ENCODE measurements around the gene PTK7. TPM values are rescaled to one million over a fixed set of nuclear protein-coding genes. Genes with fewer than 3 reads are reported as not detected.

PTK7 gene
- total RNA-seq, 4 donors from 2014 or later, result 6.8 to 10.8 (median 8.0) TPM

DNA sequence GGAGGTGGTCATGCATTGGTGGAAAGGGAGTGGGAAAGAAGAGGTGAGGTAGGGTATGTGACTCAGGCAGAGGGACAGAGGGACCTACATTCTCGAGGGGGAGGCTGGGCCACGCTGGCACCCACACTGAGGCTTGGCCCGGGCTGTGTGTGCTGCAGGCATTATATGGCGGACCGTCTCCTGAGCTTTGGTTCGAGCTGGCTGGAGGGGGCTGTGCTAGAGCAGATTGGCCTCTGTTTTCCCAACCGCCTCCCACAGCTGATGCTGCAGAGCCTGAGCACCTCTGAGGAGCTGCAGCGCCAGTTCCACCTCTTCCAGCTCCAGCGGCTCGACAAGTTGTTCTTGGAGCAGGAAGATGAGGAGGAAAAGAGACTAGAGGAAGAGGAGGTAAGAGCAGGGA lies 129.7 kb downstream of the PTK7 start:
- no peaks in the 10 kb centered on the region for H3K9me3 ChIP-seq
- intact Hi-C loops (cut with DNase I), result no loop called here
- no peak overlapping the region for H3K4me3 ChIP-seq
- H3K27me3 ChIP-seq, result no peaks in the 10 kb centered on the region
- no peak for DNase-seq (ENCODE audit: extremely low spot score)
- TF ChIP-seq, protein P1, sequence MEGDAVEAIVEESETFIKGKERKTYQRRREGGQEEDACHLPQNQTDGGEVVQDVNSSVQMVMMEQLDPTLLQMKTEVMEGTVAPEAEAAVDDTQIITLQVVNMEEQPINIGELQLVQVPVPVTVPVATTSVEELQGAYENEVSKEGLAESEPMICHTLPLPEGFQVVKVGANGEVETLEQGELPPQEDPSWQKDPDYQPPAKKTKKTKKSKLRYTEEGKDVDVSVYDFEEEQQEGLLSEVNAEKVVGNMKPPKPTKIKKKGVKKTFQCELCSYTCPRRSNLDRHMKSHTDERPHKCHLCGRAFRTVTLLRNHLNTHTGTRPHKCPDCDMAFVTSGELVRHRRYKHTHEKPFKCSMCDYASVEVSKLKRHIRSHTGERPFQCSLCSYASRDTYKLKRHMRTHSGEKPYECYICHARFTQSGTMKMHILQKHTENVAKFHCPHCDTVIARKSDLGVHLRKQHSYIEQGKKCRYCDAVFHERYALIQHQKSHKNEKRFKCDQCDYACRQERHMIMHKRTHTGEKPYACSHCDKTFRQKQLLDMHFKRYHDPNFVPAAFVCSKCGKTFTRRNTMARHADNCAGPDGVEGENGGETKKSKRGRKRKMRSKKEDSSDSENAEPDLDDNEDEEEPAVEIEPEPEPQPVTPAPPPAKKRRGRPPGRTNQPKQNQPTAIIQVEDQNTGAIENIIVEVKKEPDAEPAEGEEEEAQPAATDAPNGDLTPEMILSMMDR (IDR thresholded peaks at IDR 0.05), result no peak
- no peak for TF ChIP-seq POLR2A (IDR thresholded peaks at IDR 0.05; ENCODE audit: low read depth)
- TF ChIP-seq POLR2AphosphoS5 (IDR thresholded peaks at IDR 0.05), result no peak
- TF ChIP-seq EP300 (IDR thresholded peaks at IDR 0.05), result no peak
- WGBS, result 91% methylated on average over 10 of the region's 10 CpGs
- no peaks in the 10 kb centered on the region for H3K4me1 ChIP-seq
- peaks cover 12 to 59% (median 39%) of the 10 kb centered on the region in 4 donors for H3K36me3 ChIP-seq
- no peak overlapping the region for H3K27ac ChIP-seq (replicated peaks in 1 of 4)

DNA sequence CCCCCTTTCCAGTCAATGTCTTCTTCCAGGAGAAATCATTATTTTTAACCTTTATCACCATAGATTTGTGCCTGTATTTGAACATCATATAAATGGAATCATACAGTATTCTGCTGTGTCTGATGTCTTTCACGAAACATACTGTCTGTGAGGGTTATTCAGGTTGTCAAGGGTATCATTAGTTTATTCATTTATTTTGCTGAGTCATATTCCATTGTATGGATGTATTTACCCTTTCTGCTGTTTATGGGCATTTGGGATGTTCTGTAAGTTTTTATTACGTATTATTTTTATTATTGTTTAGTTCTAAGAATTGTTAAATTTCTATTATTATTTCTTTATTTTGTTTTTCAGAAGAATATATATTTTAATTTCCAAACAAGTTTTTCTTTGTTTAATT lies 131.2 kb downstream of the PTK7 start:
- TF ChIP-seq POLR2AphosphoS5 (IDR thresholded peaks at IDR 0.05), result no peak
- TF ChIP-seq, protein P1 (IDR thresholded peaks at IDR 0.05), result no peak
- no peak for TF ChIP-seq EP300 (IDR thresholded peaks at IDR 0.05)
- no peak for TF ChIP-seq POLR2A (IDR thresholded peaks at IDR 0.05; ENCODE audit: low read depth)
- Histone ChIP-seq H3K4me1 (no peaks in the 10 kb centered on the region), H3K27me3 (no peaks in the 10 kb centered on the region), H3K27ac (replicated peaks in 1 of 4) (no peak overlapping the region), H3K9me3 (no peaks in the 10 kb centered on the region), H3K36me3 (peaks cover 12 to 54% (median 35%) of the 10 kb centered on the region in 4 donors), H3K4me3 (no peak overlapping the region)
- DNase-seq (ENCODE audit: extremely low spot score), result no peak
- 96% methylated on average over 2 of the region's 2 CpGs for WGBS
- intact Hi-C loops (cut with DNase I), result no loop called here

Other genes starting within 250 kb of the PTK7 start
- 10 to 100 TPM; 66.8 to 82.2 (median 76.9) TPM for gene RPL7L1, start 196.7 kb upstream of the PTK7 start, total RNA-seq
- gene PTCRA, start 160.3 kb upstream of the PTK7 start, total RNA-seq, result under 1 TPM in 1 of 4 donors, not detected in 3; 0.50 TPM
- gene CNPY3, start 146.8 kb upstream of the PTK7 start, total RNA-seq, result 10 to 100 TPM; 24.5 to 39.6 (median 34.3) TPM
- gene GNMT, start 115.6 kb upstream of the PTK7 start, total RNA-seq, result 1 to 10 TPM in 3 of 4 donors, not detected in 1; 2.3 to 4.5 (median 3.6) TPM
- gene PEX6, start 97.1 kb upstream of the PTK7 start, total RNA-seq, result 10 to 100 TPM; 13.4 to 31.3 (median 21.8) TPM
- gene PPP2R5D, start 91.7 kb upstream of the PTK7 start, total RNA-seq, result 10 to 100 TPM; 35.3 to 48.2 (median 42.4) TPM
- gene MEA1, start 62.4 kb upstream of the PTK7 start, total RNA-seq, result 10 to 100 TPM; 51.5 to 71.2 (median 62.8) TPM
- gene KLHDC3, start 62.1 kb upstream of the PTK7 start, total RNA-seq, result 100 to 1,000 TPM in 2 of 4 donors, 10 to 100 TPM in 2; 88.0 to 175 (median 98.1) TPM
- gene RRP36, start 54.7 kb upstream of the PTK7 start, total RNA-seq, result 10 to 100 TPM; 43.2 to 65.2 (median 51.4) TPM
- gene CUL7, start 22.5 kb upstream of the PTK7 start, total RNA-seq, result 10 to 100 TPM in 3 of 4 donors, 1 to 10 TPM in 1; 8.4 to 19.6 (median 14.4) TPM
- 10 to 100 TPM; 25.2 to 43.6 (median 28.1) TPM for gene MRPL2, start 16.9 kb upstream of the PTK7 start, total RNA-seq
- 10 to 100 TPM; 22.9 to 37.4 (median 27.4) TPM for gene KLC4, start 16.7 kb upstream of the PTK7 start, total RNA-seq
- gene SRF, start 95.0 kb downstream of the PTK7 start, total RNA-seq, result 100 to 1,000 TPM; 111 to 183 (median 153) TPM
- 10 to 100 TPM; 21.5 to 46.6 (median 33.6) TPM for gene CUL9, start 105.9 kb downstream of the PTK7 start, total RNA-seq
- gene DNPH1, start 153.2 kb downstream of the PTK7 start, total RNA-seq, result 10 to 100 TPM; 60.5 to 70.2 (median 65.3) TPM
- under 1 TPM; under 0.01 to 0.29 (median 0.03) TPM for gene TTBK1, start 167.2 kb downstream of the PTK7 start, total RNA-seq
- not detected for gene SLC22A7, start 221.9 kb downstream of the PTK7 start, total RNA-seq
- gene CRIP3, start 232.5 kb downstream of the PTK7 start, total RNA-seq, result not detected